Neural cell (in vitro differentiated cells): ENCODE data around the gene FOXK2. TPM values are rescaled to one million over a fixed set of nuclear protein-coding genes. Genes with fewer than 3 reads are reported as not detected.
"Not testable (repeated sequence)": the region's sequence is repeated elsewhere in the genome, so short reads cannot be mapped to it uniquely, and the experiment has no call there.

Experiments used
- H2AFZ ChIP-seq: fragments of 200-600, 300-800 bp; sonication (generic), shearing (Covaris generic); 2 replicates; pipeline ENCODE4 v1.6.0; 2014; ENCODE audit warnings: low read depth, mild to moderate bottlenecking, antibody characterized with exemption, low read length, moderate library complexity
- H3F3A ChIP-seq: fragments of 200-600 bp; shearing (Covaris generic); 2 replicates; pipeline ENCODE4 v1.6.1; 2016; ENCODE audit warnings: mild to moderate bottlenecking, moderate library complexity, mixed read lengths, antibody characterized with exemption, low read length; ENCODE audit not compliant: insufficient read depth, poor library complexity, severe bottlenecking
- H3K27ac ChIP-seq: fragments of 200-600, 300-800 bp; sonication (generic), shearing (Covaris generic); 2 replicates; pipeline ENCODE4 v1.5.1; 2014; ENCODE audit warnings: mild to moderate bottlenecking, low read length, moderate library complexity
- H3K27me3 ChIP-seq: fragments of 300-800, 200-600 bp; sonication (generic), shearing (Covaris generic); 2 replicates; pipeline ENCODE4 v1.6.0; 2014; ENCODE audit warnings: mild to moderate bottlenecking, low read depth, low read length, moderate library complexity; ENCODE audit not compliant: insufficient read depth
- H3K36me3 ChIP-seq: fragments of 300-800, 200-600 bp; sonication (generic), shearing (Covaris generic); 2 replicates; pipeline ENCODE4 v1.5.1; 2014; ENCODE audit warnings: mild to moderate bottlenecking, antibody characterized with exemption, low read length, moderate library complexity; ENCODE audit not compliant: insufficient read depth
- H3K4me2 ChIP-seq: fragments of 300-800, 200-600 bp; sonication (generic), shearing (Covaris generic); 2 replicates; pipeline ENCODE4 v1.6.0; 2014; ENCODE audit warnings: mild to moderate bottlenecking, low read length
- H3K4me3 ChIP-seq: fragments of 300-800, 200-600 bp; sonication (generic), shearing (Covaris generic); 2 replicates; pipeline ENCODE4 v1.5.1; 2014; ENCODE audit warnings: mild to moderate bottlenecking, low read length, moderate library complexity
- H3K79me2 ChIP-seq: fragments of 200-600 bp; shearing (Covaris generic); replicated peaks from 2 replicates; pipeline ENCODE4 v1.6.0; 2014; ENCODE audit warnings: mild to moderate bottlenecking, low read length, moderate library complexity; ENCODE audit not compliant: insufficient read depth
- H3K9ac ChIP-seq: fragments of 300-800, 200-600 bp; sonication (generic), shearing (Covaris generic); 2 replicates; pipeline ENCODE4 v1.6.1; 2016; ENCODE audit warnings: mild to moderate bottlenecking, low read length, mixed read lengths
- H3K9me2 ChIP-seq: fragments of 200-600 bp; shearing (Covaris generic); 2 replicates; pipeline ENCODE4 v1.6.1; 2016; ENCODE audit warnings: mild to moderate bottlenecking, low read length, mixed read lengths; ENCODE audit not compliant: insufficient read depth
- H3K9me3 ChIP-seq: fragments of 200-600, 300-800 bp; sonication (generic), shearing (Covaris generic); 2 replicates; pipeline ENCODE4 v1.6.1; 2016; ENCODE audit warnings: mild to moderate bottlenecking, mixed run types, low read length, moderate library complexity, mixed read lengths
- H4K20me1 ChIP-seq: fragments of 200-600 bp; shearing (Covaris generic); 2 replicates; pipeline ENCODE4 v1.6.1; 2016; ENCODE audit warnings: mild to moderate bottlenecking, mixed run types; ENCODE audit not compliant: insufficient read depth
- EP300 ChIP-seq: fragments of 450-650 bp; conservative IDR thresholded peaks from 2 replicates; pipeline ENCODE4 v1.6.1; 2014; ENCODE audit warnings: antibody characterized with exemption, mild to moderate bottlenecking, moderate library complexity; ENCODE audit not compliant: poor library complexity, severe bottlenecking
- EZH2 ChIP-seq: fragments of 200-600, 300-800 bp; shearing (Covaris generic), sonication (generic); IDR thresholded peaks from 2 replicates; pipeline ENCODE4 v1.6.1; 2014; ENCODE audit warnings: antibody characterized with exemption, low read length, borderline replicate concordance, mild to moderate bottlenecking; ENCODE audit not compliant: insufficient read depth, poor library complexity, severe bottlenecking
- MXI1 ChIP-seq: fragments of 450-650 bp; conservative IDR thresholded peaks from 2 replicates; pipeline ENCODE4 v1.6.1; 2014; ENCODE audit warnings: antibody characterized with exemption, mild to moderate bottlenecking; ENCODE audit not compliant: poor library complexity, severe bottlenecking
- POLR2AphosphoS5 ChIP-seq: IDR thresholded peaks from 2 replicates; pipeline ENCODE4 v1.6.1; 2012
- RAD21 ChIP-seq: fragments of 450-650 bp; conservative IDR thresholded peaks from 2 replicates; pipeline ENCODE4 v1.6.1; 2014; ENCODE audit warnings: antibody characterized with exemption, mild to moderate bottlenecking, moderate library complexity
- SMC3 ChIP-seq: fragments of 450-650 bp; conservative IDR thresholded peaks from 2 replicates; pipeline ENCODE4 v1.6.1; 2014; ENCODE audit warnings: antibody characterized with exemption, mild to moderate bottlenecking, moderate library complexity; ENCODE audit not compliant: poor library complexity
- TAF1 ChIP-seq: IDR thresholded peaks from 2 replicates; pipeline ENCODE4 v1.6.1; 2012; ENCODE audit warnings: low read depth
- polyA plus RNA-seq: library from polyadenylated mRNA; depleted of rRNA; stranded (reverse); fragments of >200 nt; gene quantifications from 2 replicates; pipeline ENCODE4 v1.2.3, GENCODE V29; 2014
- TF ChIP-seq, protein P1 (sequence below): fragments of 450-650 bp; IDR thresholded peaks from 2 replicates; pipeline ENCODE4 v1.5.1; 2014; ENCODE audit warnings: antibody characterized with exemption, mild to moderate bottlenecking, moderate library complexity; ENCODE audit not compliant: poor library complexity, severe bottlenecking
- TF ChIP-seq, protein P2 (sequence below): IDR thresholded peaks from 2 replicates; pipeline ENCODE4 v1.6.1; 2012; ENCODE audit warnings: borderline replicate concordance

Gene FOXK2
- polyA plus RNA-seq, 1 donor from 2014 or later: 24.4 TPM

DNA sequence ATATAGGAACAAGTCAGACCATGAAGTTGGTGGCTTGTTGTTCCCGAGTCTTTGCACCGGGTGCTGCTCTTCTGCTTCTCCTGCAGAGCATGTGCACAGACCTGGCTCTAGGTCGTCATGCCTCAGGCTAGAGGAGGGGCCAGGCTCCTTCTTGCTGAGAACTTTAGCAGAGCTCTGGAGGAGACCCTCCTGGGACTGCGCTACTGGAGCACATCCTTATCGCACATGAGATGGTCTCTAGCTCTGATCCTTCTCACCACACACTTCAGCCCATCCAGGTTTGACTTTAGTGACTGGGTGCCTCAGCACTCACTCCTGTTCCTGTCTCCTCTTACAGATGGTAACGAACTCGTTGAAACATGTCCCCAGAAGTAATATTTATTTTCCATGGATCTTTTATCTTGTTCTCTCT, 14.9 kb downstream of the FOXK2 start:
- Histone ChIP-seq H3K4me2 (no peak overlapping the region), H3F3A (no peaks in the 10 kb centered on the region), H3K27me3 (no peaks in the 10 kb centered on the region), H3K9me3 (no peaks in the 10 kb centered on the region), H3K36me3 (no peaks in the 10 kb centered on the region), H3K9ac (no peak overlapping the region), H3K4me3 (no peak overlapping the region), H3K27ac (no peak overlapping the region), H3K9me2 (no peaks in the 10 kb centered on the region), H2AFZ (no peak overlapping the region), H4K20me1 (no peaks in the 10 kb centered on the region), H3K79me2 (peaks cover 58% of the 10 kb centered on the region)
- TF ChIP-seq MXI1: no peak
- no peak for TF ChIP-seq SMC3
- TF ChIP-seq EZH2: no peak
- TF ChIP-seq POLR2AphosphoS5: no peak
- TF ChIP-seq, protein P1, sequence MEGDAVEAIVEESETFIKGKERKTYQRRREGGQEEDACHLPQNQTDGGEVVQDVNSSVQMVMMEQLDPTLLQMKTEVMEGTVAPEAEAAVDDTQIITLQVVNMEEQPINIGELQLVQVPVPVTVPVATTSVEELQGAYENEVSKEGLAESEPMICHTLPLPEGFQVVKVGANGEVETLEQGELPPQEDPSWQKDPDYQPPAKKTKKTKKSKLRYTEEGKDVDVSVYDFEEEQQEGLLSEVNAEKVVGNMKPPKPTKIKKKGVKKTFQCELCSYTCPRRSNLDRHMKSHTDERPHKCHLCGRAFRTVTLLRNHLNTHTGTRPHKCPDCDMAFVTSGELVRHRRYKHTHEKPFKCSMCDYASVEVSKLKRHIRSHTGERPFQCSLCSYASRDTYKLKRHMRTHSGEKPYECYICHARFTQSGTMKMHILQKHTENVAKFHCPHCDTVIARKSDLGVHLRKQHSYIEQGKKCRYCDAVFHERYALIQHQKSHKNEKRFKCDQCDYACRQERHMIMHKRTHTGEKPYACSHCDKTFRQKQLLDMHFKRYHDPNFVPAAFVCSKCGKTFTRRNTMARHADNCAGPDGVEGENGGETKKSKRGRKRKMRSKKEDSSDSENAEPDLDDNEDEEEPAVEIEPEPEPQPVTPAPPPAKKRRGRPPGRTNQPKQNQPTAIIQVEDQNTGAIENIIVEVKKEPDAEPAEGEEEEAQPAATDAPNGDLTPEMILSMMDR: no peak
- TF ChIP-seq TAF1: no peak
- no peak for TF ChIP-seq RAD21
- TF ChIP-seq EP300: no peak
- TF ChIP-seq, protein P2, sequence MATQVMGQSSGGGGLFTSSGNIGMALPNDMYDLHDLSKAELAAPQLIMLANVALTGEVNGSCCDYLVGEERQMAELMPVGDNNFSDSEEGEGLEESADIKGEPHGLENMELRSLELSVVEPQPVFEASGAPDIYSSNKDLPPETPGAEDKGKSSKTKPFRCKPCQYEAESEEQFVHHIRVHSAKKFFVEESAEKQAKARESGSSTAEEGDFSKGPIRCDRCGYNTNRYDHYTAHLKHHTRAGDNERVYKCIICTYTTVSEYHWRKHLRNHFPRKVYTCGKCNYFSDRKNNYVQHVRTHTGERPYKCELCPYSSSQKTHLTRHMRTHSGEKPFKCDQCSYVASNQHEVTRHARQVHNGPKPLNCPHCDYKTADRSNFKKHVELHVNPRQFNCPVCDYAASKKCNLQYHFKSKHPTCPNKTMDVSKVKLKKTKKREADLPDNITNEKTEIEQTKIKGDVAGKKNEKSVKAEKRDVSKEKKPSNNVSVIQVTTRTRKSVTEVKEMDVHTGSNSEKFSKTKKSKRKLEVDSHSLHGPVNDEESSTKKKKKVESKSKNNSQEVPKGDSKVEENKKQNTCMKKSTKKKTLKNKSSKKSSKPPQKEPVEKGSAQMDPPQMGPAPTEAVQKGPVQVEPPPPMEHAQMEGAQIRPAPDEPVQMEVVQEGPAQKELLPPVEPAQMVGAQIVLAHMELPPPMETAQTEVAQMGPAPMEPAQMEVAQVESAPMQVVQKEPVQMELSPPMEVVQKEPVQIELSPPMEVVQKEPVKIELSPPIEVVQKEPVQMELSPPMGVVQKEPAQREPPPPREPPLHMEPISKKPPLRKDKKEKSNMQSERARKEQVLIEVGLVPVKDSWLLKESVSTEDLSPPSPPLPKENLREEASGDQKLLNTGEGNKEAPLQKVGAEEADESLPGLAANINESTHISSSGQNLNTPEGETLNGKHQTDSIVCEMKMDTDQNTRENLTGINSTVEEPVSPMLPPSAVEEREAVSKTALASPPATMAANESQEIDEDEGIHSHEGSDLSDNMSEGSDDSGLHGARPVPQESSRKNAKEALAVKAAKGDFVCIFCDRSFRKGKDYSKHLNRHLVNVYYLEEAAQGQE: no peak

DNA sequence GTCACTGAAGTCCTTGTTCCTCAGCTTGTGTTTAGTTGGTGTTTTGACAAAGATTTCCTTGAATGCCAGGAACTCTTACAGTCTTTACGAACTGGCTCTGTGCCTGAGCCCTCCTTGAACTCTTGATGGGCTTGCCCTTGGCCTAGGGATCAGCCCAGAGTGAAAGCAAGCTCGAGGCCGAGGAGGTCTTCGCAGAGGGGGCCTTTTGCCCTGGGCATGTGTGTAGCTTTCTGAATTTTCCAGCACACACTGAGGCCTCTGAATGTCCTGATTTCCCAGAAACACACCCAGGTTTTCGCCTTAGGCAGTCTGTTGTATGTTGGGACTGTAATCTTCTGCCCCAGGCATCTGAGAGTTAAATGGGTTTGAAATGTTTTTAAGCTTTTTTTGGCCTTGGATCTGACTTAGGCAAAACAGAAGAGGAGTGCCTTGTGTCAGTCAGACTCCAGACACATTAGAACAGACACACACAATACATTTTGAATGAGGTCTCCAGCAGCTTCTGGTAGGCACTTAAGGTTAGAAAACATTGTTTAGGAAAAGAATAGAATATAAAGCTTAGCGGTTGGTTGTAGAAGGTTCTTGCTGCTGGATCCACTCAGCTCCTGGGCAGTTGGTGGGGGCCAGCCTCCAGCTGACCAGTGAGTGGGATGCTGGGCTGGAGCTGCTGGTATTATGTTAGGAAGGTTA, 17.1 kb downstream of the FOXK2 start:
- Histone ChIP-seq H3K79me2 (peaks cover 51% of the 10 kb centered on the region), H3K27ac (no peak overlapping the region), H3K9me2 (no peaks in the 10 kb centered on the region), H2AFZ (no peak overlapping the region), H3K27me3 (no peaks in the 10 kb centered on the region), H3K4me3 (no peak overlapping the region), H3K4me2 (no peak overlapping the region), H3K9ac (no peak overlapping the region), H3F3A (no peaks in the 10 kb centered on the region), H4K20me1 (no peaks in the 10 kb centered on the region), H3K9me3 (no peaks in the 10 kb centered on the region), H3K36me3 (no peaks in the 10 kb centered on the region)
- TF ChIP-seq EP300 (no peak), MXI1 (no peak)
- TF ChIP-seq, protein P2: no peak

DNA sequence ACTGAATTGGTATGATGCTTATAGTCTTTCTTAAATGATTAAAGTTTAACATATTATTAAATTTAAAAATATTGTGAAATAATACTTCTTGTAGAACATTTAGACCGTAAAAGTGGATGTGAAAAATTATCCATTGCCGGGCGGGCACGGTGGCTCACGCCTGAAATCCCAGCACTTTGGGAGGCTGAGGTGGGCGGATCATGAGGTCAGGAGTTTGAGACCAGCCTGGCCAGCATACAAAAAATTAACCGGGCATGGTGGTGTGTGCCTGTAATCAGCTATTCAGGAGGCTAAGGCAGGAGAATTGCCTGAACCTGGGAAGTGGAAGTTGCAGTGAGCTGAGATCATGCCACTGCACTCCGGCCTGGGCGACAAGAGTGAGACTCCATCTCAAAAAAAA, 17.7 kb downstream of the FOXK2 start:
- H3K27ac ChIP-seq, H3K4me3 ChIP-seq, H3K9me2 ChIP-seq, H2AFZ ChIP-seq, H3K4me2 ChIP-seq, H3K27me3 ChIP-seq, H3K9me3 ChIP-seq, H3K9ac ChIP-seq, H4K20me1 ChIP-seq, H3K36me3 ChIP-seq, H3F3A ChIP-seq: not testable (repeated sequence)
- H3K79me2 ChIP-seq: peaks cover 50% of the 10 kb centered on the region

DNA sequence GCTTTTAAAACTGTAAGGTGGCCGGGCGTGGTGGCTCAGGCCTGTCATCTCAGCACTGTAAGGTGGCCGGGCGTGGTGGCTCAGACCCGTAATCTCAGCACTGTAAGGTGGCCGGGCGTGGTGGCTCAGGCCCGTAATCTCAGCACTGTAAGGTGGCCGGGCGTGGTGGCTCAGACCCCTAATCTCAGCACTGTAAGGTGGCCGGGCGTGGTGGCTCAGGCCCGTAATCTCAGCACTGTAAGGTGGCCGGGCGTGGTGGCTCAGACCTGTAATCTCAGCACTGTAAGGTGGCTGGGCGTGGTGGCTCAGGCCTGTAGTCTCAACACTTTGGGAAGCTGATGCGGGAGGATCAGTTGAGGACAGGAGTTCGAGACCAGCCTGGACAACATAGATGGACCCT, 19.5 kb downstream of the FOXK2 start:
- not testable (repeated sequence) for H3F3A ChIP-seq, H3K4me3 ChIP-seq, H2AFZ ChIP-seq, H3K27ac ChIP-seq, H3K9me2 ChIP-seq, H3K9me3 ChIP-seq, H3K27me3 ChIP-seq, H3K4me2 ChIP-seq, H3K9ac ChIP-seq, H3K36me3 ChIP-seq, H4K20me1 ChIP-seq
- H3K79me2 ChIP-seq: peaks cover 48% of the 10 kb centered on the region
